ENCODE data around the gene MYO9A.

Gene MYO9A

GRCh38 chr15:72116731-72117485 is 1.0 kb downstream of the MYO9A start:
- TF ChIP-seq CTCF (IDR thresholded peaks at IDR 0.05; ENCODE audit: insufficient read depth, low read length) (no peak), GABPA (IDR thresholded peaks at IDR 0.05; ENCODE audit: low read depth) (no peak), POLR2AphosphoS5 (IDR thresholded peaks at IDR 0.05; ENCODE audit: low read depth) (no peak), SPI1 (IDR thresholded peaks at IDR 0.05; ENCODE audit: borderline replicate concordance, low read depth) (no peak), REST (IDR thresholded peaks at IDR 0.05; ENCODE audit: insufficient replicate concordance, low read depth) (no peak)
- peak overlapping the region; percentile 76 for H3K4me3 ChIP-seq (replicated peaks; ENCODE audit: insufficient read depth, low read length)
- H3K27me3 ChIP-seq (ENCODE audit: insufficient read depth, poor library complexity, severe bottlenecking): no peaks in the 10 kb centered on the region
- peak overlapping the region; percentile 77 for H3K27ac ChIP-seq (replicated peaks)
- DNase-seq (ENCODE audit: low read depth in 1 of 2, low spot score in 1 of 2): peak in 1 of 2 experiments; percentile 15

- no peak overlapping the region for H3K27ac ChIP-seq (replicated peaks)
- no peak for TF ChIP-seq POLR2AphosphoS5 (IDR thresholded peaks at IDR 0.05; ENCODE audit: low read depth)
- no peak for TF ChIP-seq SPI1 (IDR thresholded peaks at IDR 0.05; ENCODE audit: borderline replicate concordance, low read depth)
- no peak for TF ChIP-seq REST (IDR thresholded peaks at IDR 0.05; ENCODE audit: insufficient replicate concordance, low read depth)
- no peak for TF ChIP-seq CTCF (IDR thresholded peaks at IDR 0.05; ENCODE audit: insufficient read depth, low read length)
- TF ChIP-seq GABPA (IDR thresholded peaks at IDR 0.05; ENCODE audit: low read depth): no peak
Observed at GRCh38 chr15:72113347-72114031, 4.5 kb downstream of the MYO9A start.

GRCh38 chr15:72112805-72113204 is 5.1 kb downstream of the MYO9A start:
- TF ChIP-seq CTCF (IDR thresholded peaks at IDR 0.05; ENCODE audit: insufficient read depth, low read length) (no peak), SPI1 (IDR thresholded peaks at IDR 0.05; ENCODE audit: borderline replicate concordance, low read depth) (no peak), GABPA (IDR thresholded peaks at IDR 0.05; ENCODE audit: low read depth) (no peak), REST (IDR thresholded peaks at IDR 0.05; ENCODE audit: insufficient replicate concordance, low read depth) (no peak), POLR2AphosphoS5 (IDR thresholded peaks at IDR 0.05; ENCODE audit: low read depth) (no peak)
- H3K27ac ChIP-seq (replicated peaks): no peak overlapping the region
- no peak overlapping the region for H3K4me3 ChIP-seq (replicated peaks; ENCODE audit: insufficient read depth, low read length)
- DNase-seq (ENCODE audit: low read depth in 1 of 2, low spot score in 1 of 2): no peak
- H3K27me3 ChIP-seq (ENCODE audit: insufficient read depth, poor library complexity, severe bottlenecking): no peaks in the 10 kb centered on the region

More at GRCh38 chr15:72113347-72114031, 4.5 kb downstream of the MYO9A start:
- H3K27me3 ChIP-seq (ENCODE audit: insufficient read depth, poor library complexity, severe bottlenecking): no peaks in the 10 kb centered on the region
- H3K4me3 ChIP-seq (replicated peaks; ENCODE audit: insufficient read depth, low read length): no peak overlapping the region
- no peak for DNase-seq (ENCODE audit: low read depth in 1 of 2, low spot score in 1 of 2)
